GM23248 (cell line): ENCODE results near the gene TEF. TPM values are rescaled to one million over a fixed set of nuclear protein-coding genes. Genes with fewer than 3 reads are reported as not detected.
A peak's percentile ranks its signal among the peaks of the same experiment; 100 is the strongest.

Experiments
- DNase-seq: peaks from one replicate; pipeline ENCODE4 v3.0.0-alpha.2; 2015
- H2AFZ ChIP-seq: fragments of 200-600 bp; sonication (generic); 2 replicates; pipeline ENCODE4 v1.6.1; 2016; ENCODE audit warnings: antibody characterized with exemption
- H3F3A ChIP-seq: fragments of 200-600 bp; sonication (generic); 2 replicates; pipeline ENCODE4 v1.6.1; 2016; ENCODE audit warnings: mild to moderate bottlenecking, antibody characterized with exemption, mixed run types; ENCODE audit not compliant: insufficient read depth
- H3K27ac ChIP-seq: fragments of 200-600 bp; sonication (generic); 2 replicates; pipeline ENCODE4 v1.5.1; 2016; ENCODE audit warnings: mild to moderate bottlenecking
- H3K27me3 ChIP-seq: fragments of 200-600 bp; sonication (generic); replicated peaks from 2 replicates; pipeline ENCODE4 v1.6.1; 2016; ENCODE audit warnings: mild to moderate bottlenecking; ENCODE audit not compliant: insufficient read depth
- H3K36me3 ChIP-seq: fragments of 200-600 bp; sonication (generic); 2 replicates; pipeline ENCODE4 v1.6.1; 2016; ENCODE audit warnings: low read depth, mild to moderate bottlenecking
- H3K4me1 ChIP-seq: fragments of 200-600 bp; sonication (generic); 2 replicates; pipeline ENCODE4 v1.6.1; 2016; ENCODE audit warnings: mild to moderate bottlenecking; ENCODE audit not compliant: insufficient read depth
- H3K4me2 ChIP-seq: fragments of 200-600 bp; sonication (generic); one replicate; pipeline ENCODE4 v1.6.1; 2016; ENCODE audit warnings: mild to moderate bottlenecking; ENCODE audit not compliant: unreplicated experiment
- H3K4me3 ChIP-seq: fragments of 200-600 bp; sonication (generic); 2 replicates; pipeline ENCODE4 v1.5.1; 2016; ENCODE audit warnings: mild to moderate bottlenecking
- H3K79me2 ChIP-seq: fragments of 200-600 bp; sonication (generic); 2 replicates; pipeline ENCODE4 v1.6.1; 2016; ENCODE audit warnings: mild to moderate bottlenecking; ENCODE audit not compliant: insufficient read depth
- H3K9ac ChIP-seq: fragments of 200-600 bp; sonication (generic); 2 replicates; pipeline ENCODE4 v1.6.1; 2016; ENCODE audit warnings: mild to moderate bottlenecking
- H3K9me2 ChIP-seq: fragments of 200-600 bp; sonication (generic); 2 replicates; pipeline ENCODE4 v1.6.1; 2016; ENCODE audit warnings: mixed run types, mild to moderate bottlenecking, moderate library complexity; ENCODE audit not compliant: insufficient read depth
- H3K9me3 ChIP-seq: fragments of 200-600 bp; sonication (generic); one replicate; pipeline ENCODE4 v1.6.1; 2017; ENCODE audit warnings: low read depth
- H4K20me1 ChIP-seq: fragments of 200-600 bp; sonication (generic); 2 replicates; pipeline ENCODE4 v1.6.0; 2016; ENCODE audit not compliant: insufficient read depth
- EZH2 ChIP-seq: fragments of 200-600 bp; sonication (generic); IDR thresholded peaks from 2 replicates; pipeline ENCODE4 v1.6.1; 2018; ENCODE audit warnings: antibody characterized with exemption, mild to moderate bottlenecking; ENCODE audit not compliant: insufficient read depth, poor library complexity, severe bottlenecking
- EZH2phosphoT487 ChIP-seq: fragments of 200-600 bp; sonication (generic); IDR thresholded peaks from 2 replicates; pipeline ENCODE4 v1.6.1; 2018; ENCODE audit warnings: antibody characterized with exemption, moderate library complexity, mild to moderate bottlenecking, low read depth; ENCODE audit not compliant: insufficient read depth
- WGBS, 2 experiments: methylation state at CpG; one replicate each; pipeline ENCODE4 v1.1.6; 2015 to 2017; ENCODE audit warnings: low lambda C conversion rate in 2 of 2, low coverage in 1 of 2; ENCODE audit errors: missing lambda C conversion rate in 2 of 2; 5-methylcytosine and 5-hydroxymethylcytosine counted together
- in situ Hi-C: fragments of 300-500 bp; cut with MboI; formaldehyde crosslinking; loops from 2 replicates; pipeline ENCODE4 v1.15.0; 2020
- polyA plus RNA-seq: library from polyadenylated mRNA; unstranded; fragments of >200 nt; fragmentation: Nextera tagmentation; extraction: Ambion mirVana; gene quantifications from 2 replicates; pipeline ENCODE4 v1.2.1, GENCODE V29; 2016
- total RNA-seq: library from RNA; depleted of rRNA; stranded (reverse); fragments of >200 nt; shearing (Covaris generic); gene quantifications from 2 replicates; pipeline ENCODE4 v1.2.3, GENCODE V29; 2014

TEF gene
- total and polyA plus RNA-seq, 2 experiments from 2014 or later: 2.2 to 4.2 TPM

DNA sequence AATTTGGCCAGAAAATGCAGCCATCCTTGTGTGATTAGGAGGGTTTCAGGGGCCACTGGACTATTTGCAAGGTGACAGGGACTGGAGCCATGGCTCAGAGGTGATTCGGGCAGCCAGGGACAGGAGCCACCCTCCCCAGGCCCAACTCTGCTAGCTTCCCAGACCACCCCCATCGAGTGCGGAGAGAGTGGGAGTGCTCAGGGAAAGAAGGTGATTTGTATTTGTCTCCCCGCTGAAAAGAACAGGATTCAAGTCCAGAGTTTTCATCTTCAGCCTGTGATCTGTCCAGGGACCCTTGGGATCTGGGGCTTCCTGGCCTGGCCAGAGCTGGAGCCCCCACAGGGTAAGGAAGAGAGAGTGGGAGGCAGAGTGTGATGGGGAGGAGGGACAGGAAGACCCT lies 22.4 kb upstream of the TEF start:
- H3K27ac ChIP-seq: no peak overlapping the region
- no peaks in the 10 kb centered on the region for H3K79me2 ChIP-seq
- H3F3A ChIP-seq: peaks cover 10% of the 10 kb centered on the region; the same call in 1 of the 2 replicates
- H3K4me3 ChIP-seq: no peak overlapping the region
- no peaks in the 10 kb centered on the region for H4K20me1 ChIP-seq
- in situ Hi-C loops: no loop called here
- TF ChIP-seq EZH2 (no peak), EZH2phosphoT487 (no peak)
- no peak overlapping the region for H3K9ac ChIP-seq
- no peaks in the 10 kb centered on the region for H3K9me2 ChIP-seq
- no peaks in the 10 kb centered on the region for H3K27me3 ChIP-seq
- WGBS, 2 experiments: 98 to 99% methylated on average over 4 of the region's 4 CpGs
- H3K9me3 ChIP-seq: no peaks in the 10 kb centered on the region
- H2AFZ ChIP-seq: no peak overlapping the region
- H3K4me1 ChIP-seq: no peaks in the 10 kb centered on the region
- H3K4me2 ChIP-seq: no peak overlapping the region
- H3K36me3 ChIP-seq: peaks cover 12% of the 10 kb centered on the region; the same call in 1 of the 2 replicates
- no peak for DNase-seq

DNA sequence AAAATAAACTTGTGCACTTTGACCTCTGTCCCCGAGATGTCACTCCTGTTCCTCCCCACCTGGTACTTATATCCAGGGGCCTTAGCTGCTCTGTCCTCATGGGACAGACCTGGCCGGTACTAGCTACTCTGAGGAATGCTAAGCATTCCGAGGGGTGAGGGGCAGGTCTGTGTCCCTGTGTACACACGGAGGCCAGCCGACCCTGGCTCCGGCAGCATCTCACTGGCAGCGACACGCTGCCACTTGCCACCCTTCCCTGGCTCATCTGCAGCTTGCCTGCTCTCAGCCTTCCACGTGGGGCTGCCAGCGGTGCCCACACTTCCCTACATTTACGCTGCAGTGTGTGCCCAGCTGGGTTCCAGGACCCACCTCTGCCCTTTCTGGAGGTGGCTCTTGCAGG lies 21.6 kb upstream of the TEF start:
- H3K4me3 ChIP-seq: no peak overlapping the region
- no peak overlapping the region for H2AFZ ChIP-seq
- TF ChIP-seq EZH2phosphoT487: no peak
- no peaks in the 10 kb centered on the region for H3K4me1 ChIP-seq
- H4K20me1 ChIP-seq: no peaks in the 10 kb centered on the region
- 90 to 91% methylated on average over 11 of the region's 11 CpGs for WGBS, 2 experiments
- no peaks in the 10 kb centered on the region for H3K9me2 ChIP-seq
- in situ Hi-C loops: no loop called here
- H3K27ac ChIP-seq: no peak overlapping the region
- no peaks in the 10 kb centered on the region for H3K79me2 ChIP-seq
- H3K9ac ChIP-seq: no peak overlapping the region
- no peaks in the 10 kb centered on the region for H3K9me3 ChIP-seq
- H3K27me3 ChIP-seq: no peaks in the 10 kb centered on the region
- H3F3A ChIP-seq: peaks cover 10% of the 10 kb centered on the region; the same call in 1 of the 2 replicates
- DNase-seq: no peak
- H3K4me2 ChIP-seq: no peak overlapping the region
- peaks cover 12% of the 10 kb centered on the region; the same call in 1 of the 2 replicates for H3K36me3 ChIP-seq

DNA sequence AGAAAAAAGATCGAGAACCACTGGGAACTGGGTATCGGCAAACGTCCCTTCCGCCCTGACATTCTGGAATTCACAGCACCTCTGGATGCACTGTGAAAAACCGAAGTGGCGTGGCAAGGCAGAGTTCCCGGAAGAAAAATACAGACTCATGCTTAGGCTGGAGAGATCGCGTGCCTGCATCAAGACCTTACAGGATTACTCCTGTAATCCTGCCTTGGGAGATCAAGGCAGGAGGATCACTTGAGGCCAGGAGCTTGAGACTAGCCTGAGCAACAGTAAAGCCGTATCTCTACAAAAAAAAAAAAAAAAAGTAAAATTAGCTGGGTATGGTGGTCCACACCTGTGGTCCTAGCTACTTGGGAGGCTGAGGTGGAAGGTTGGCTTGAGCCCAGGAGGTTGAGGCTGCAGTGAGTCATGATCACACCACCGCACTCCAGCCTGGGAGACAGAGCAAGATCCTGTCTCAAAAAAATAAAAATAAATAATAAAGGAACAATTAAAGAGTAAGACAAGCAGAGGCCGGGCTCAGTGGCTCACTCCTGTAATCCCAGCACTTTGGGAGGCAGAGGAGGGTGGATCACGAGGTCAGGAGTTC lies 19.9 kb upstream of the TEF start:
- H3F3A ChIP-seq: peaks cover 17% of the 10 kb centered on the region; the same call in 1 of the 2 replicates
- H3K36me3 ChIP-seq: peaks cover 8% of the 10 kb centered on the region; the same call in 1 of the 2 replicates
- H3K4me3 ChIP-seq: no peak overlapping the region
- no peak overlapping the region for H3K9ac ChIP-seq
- H3K4me1 ChIP-seq: no peaks in the 10 kb centered on the region
- no peak overlapping the region for H2AFZ ChIP-seq
- H3K4me2 ChIP-seq: no peak overlapping the region
- WGBS, 2 experiments: 89 to 90% methylated on average over 13 of the region's 13 CpGs
- TF ChIP-seq EZH2: no peak
- no peak for TF ChIP-seq EZH2phosphoT487
- no peaks in the 10 kb centered on the region for H3K79me2 ChIP-seq
- in situ Hi-C loops: no loop called here
- H3K27me3 ChIP-seq: no peaks in the 10 kb centered on the region
- DNase-seq: peak; percentile 30
- H3K9me3 ChIP-seq: no peaks in the 10 kb centered on the region
- no peaks in the 10 kb centered on the region for H3K9me2 ChIP-seq
- no peaks in the 10 kb centered on the region for H4K20me1 ChIP-seq
- H3K27ac ChIP-seq: no peak overlapping the region

DNA sequence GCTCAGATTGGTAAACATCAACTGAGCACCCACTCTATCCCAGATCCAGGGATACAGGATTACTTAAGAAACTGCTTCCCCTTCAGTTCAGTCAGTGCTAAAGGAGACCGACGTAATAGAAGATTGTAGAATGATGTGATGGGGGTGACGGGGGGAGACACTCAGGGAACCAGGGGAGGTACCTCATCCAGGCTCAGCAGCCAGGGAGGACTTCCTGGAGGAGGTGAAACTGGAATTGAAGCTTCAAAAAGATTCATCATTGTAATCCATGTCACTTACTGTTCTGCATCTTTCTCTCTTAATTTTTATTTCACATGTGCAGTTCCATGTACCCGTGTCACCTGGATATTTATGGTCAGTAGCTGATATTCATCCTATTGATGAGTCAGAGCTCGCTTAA lies 19.1 kb upstream of the TEF start:
- TF ChIP-seq EZH2phosphoT487 (no peak), EZH2 (no peak)
- no peaks in the 10 kb centered on the region for H3K9me3 ChIP-seq
- peaks cover 6% of the 10 kb centered on the region; the same call in 1 of the 2 replicates for H3K36me3 ChIP-seq
- H3K4me3 ChIP-seq: no peak overlapping the region
- no peak overlapping the region for H3K4me2 ChIP-seq
- WGBS, 2 experiments: 98% methylated on average over 5 of the region's 5 CpGs
- H3F3A ChIP-seq: peaks cover 21% of the 10 kb centered on the region; the same call in 1 of the 2 replicates
- H3K27me3 ChIP-seq: no peaks in the 10 kb centered on the region
- no peaks in the 10 kb centered on the region for H3K79me2 ChIP-seq
- H2AFZ ChIP-seq: no peak overlapping the region
- H3K9me2 ChIP-seq: no peaks in the 10 kb centered on the region
- no peaks in the 10 kb centered on the region for H4K20me1 ChIP-seq
- no peak overlapping the region for H3K9ac ChIP-seq
- DNase-seq: no peak
- in situ Hi-C loops: no loop called here
- H3K27ac ChIP-seq: no peak overlapping the region
- H3K4me1 ChIP-seq: peaks cover 4% of the 10 kb centered on the region

DNA sequence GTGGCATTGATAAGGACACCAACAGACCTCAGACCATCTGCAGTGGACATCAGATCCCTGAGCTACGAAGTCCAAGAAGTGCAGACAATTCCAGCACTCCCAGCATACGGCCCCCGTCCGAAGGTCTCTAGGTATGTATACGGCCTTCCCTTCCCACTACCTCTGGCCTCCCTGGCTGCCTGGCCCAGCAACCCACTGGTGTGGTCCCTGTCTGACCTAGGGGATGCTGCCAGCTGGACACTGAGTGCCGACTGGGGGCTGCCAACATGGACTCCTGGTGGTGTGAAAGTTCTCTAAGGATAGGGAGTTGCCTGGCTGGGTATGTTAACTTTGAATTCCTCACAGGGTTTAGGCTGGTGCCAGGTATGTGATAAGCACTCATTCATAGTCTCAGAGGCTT lies 17.5 kb upstream of the TEF start:
- peaks cover 26% of the 10 kb centered on the region; the same call in 1 of the 2 replicates for H3F3A ChIP-seq
- H3K27me3 ChIP-seq: no peaks in the 10 kb centered on the region
- TF ChIP-seq EZH2phosphoT487: no peak
- TF ChIP-seq EZH2: no peak
- no peaks in the 10 kb centered on the region for H3K9me3 ChIP-seq
- H3K79me2 ChIP-seq: no peaks in the 10 kb centered on the region
- peaks cover 10% of the 10 kb centered on the region for H3K4me1 ChIP-seq
- H3K9me2 ChIP-seq: no peaks in the 10 kb centered on the region
- H3K27ac ChIP-seq: no peak overlapping the region
- no peak overlapping the region for H2AFZ ChIP-seq
- in situ Hi-C loops: no loop called here
- H3K36me3 ChIP-seq: no peaks in the 10 kb centered on the region
- no peak for DNase-seq
- WGBS, 2 experiments: 95% methylated on average over 6 of the region's 6 CpGs
- H3K4me3 ChIP-seq: no peak overlapping the region
- H3K4me2 ChIP-seq: no peak overlapping the region
- no peak overlapping the region for H3K9ac ChIP-seq
- H4K20me1 ChIP-seq: no peaks in the 10 kb centered on the region
